NCI-H1694 (cell line): ENCODE data around the gene ERH.
"Not testable (repeated sequence)": the region's sequence is repeated elsewhere in the genome, so short reads cannot be mapped to it uniquely, and the experiment has no call there.

ENCODE experiments used
- DNase-seq: peaks from one replicate; lab custom pipeline; 2025; lab: John Stamatoyannopoulos, UW

ERH gene

GRCh38 chr14:69395929-69396328 lies 2.2 kb downstream of the ERH start:
- no peak for DNase-seq

GRCh38 chr14:69392481-69392880 lies 5.6 kb downstream of the ERH start:
- no peak for DNase-seq

GRCh38 chr14:69391400-69391799 lies 6.7 kb downstream of the ERH start:
- not testable (repeated sequence) for DNase-seq

GRCh38 chr14:69387311-69387710 lies 10.8 kb downstream of the ERH start:
- DNase-seq: no peak

GRCh38 chr14:69378274-69378673 lies 19.8 kb downstream of the ERH start:
- no peak for DNase-seq

- no peak for DNase-seq
These were observed 21.7 kb downstream of the ERH start for GRCh38 chr14:69376439-69376838.

- no peak for DNase-seq
These were observed 22.4 kb downstream of the ERH start for GRCh38 chr14:69375722-69376121.

GRCh38 chr14:69375182-69375581 lies 22.9 kb downstream of the ERH start:
- no peak for DNase-seq

- DNase-seq: no peak
These were observed 23.9 kb downstream of the ERH start for GRCh38 chr14:69374235-69374634.

GRCh38 chr14:69373104-69373503 lies 25.0 kb downstream of the ERH start:
- DNase-seq: no peak

GRCh38 chr14:69372146-69372545 lies 26.0 kb downstream of the ERH start:
- no peak for DNase-seq

- no peak for DNase-seq
These were observed 28.0 kb downstream of the ERH start for GRCh38 chr14:69370061-69370460.

- DNase-seq: no peak
These were observed 29.7 kb downstream of the ERH start for GRCh38 chr14:69368381-69368780.

GRCh38 chr14:69366761-69367160 lies 31.3 kb downstream of the ERH start:
- DNase-seq: no peak

- no peak for DNase-seq
These were observed 32.0 kb downstream of the ERH start for GRCh38 chr14:69366069-69366468.

GRCh38 chr14:69364378-69364777 lies 33.7 kb downstream of the ERH start:
- no peak for DNase-seq

GRCh38 chr14:69363964-69364363 lies 34.1 kb downstream of the ERH start:
- DNase-seq: no peak

GRCh38 chr14:69363055-69363454 lies 35.0 kb downstream of the ERH start:
- DNase-seq: no peak

- DNase-seq: peak; percentile 24
These were observed 37.5 kb downstream of the ERH start for GRCh38 chr14:69360438-69361108.

- no peak for DNase-seq
These were observed 39.1 kb downstream of the ERH start for GRCh38 chr14:69358966-69359365.

GRCh38 chr14:69358233-69358963 lies 39.7 kb downstream of the ERH start:
- no peak for DNase-seq

GRCh38 chr14:69357544-69358200 lies 40.4 kb downstream of the ERH start:
- DNase-seq: no peak

- DNase-seq: no peak
These were observed 41.1 kb downstream of the ERH start for GRCh38 chr14:69356903-69357543.
